Cerebellar cortex (tissue), 1 donor: ENCODE results near the gene AGBL5.
A peak's percentile ranks its signal among the peaks of the same experiment; 100 is the strongest.
"Not testable (repeated sequence)": the region's sequence is repeated elsewhere in the genome, so short reads cannot be mapped to it uniquely, and the experiment has no call there.

Experiments
- DNase-seq: peaks from one replicate; pipeline ENCODE4 v3.0.0-alpha.2; 2015; ENCODE audit warnings: low spot score

The AGBL5 gene

DNA sequence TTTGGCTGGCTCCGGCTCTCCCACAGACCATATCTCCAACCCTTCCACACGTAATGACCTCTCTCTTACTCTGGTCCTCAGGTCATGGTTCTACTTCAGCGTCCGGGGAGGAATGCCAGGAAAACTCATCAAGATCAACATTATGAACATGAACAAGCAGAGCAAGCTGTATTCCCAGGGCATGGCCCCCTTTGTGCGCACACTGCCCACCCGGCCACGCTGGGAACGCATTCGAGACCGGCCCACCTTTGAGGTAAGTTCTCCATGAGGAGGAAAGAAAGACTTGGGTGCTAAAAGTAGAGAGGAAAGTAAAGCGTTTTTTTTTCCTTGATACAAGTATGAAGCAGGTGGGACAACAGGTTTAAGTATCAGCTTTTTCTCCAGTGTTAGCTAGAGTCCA lies 1.9 kb downstream of the AGBL5 start:
- DNase-seq: no peak

- DNase-seq: no peak
Observed at GRCh38 chr2:27053776-27054175, 2.3 kb downstream of the AGBL5 start.

DNA sequence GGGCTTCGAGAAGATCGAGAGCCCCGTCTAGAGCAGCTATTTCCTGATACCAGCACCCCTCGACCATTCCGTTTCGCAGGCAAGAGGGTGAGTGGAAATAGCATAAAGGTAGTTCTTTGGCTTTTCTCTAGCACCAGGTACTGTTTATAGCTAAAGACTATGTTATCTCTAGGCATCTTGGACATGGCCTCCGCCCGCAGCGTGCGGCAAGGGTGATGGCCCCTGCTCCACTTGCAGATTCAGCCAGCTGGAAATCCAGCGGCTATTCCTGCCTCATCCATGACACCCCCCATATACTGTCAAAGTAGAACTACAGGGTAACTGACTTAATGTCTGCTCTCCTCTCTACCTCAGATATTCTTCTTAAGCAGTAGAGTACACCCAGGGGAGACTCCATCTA lies 3.3 kb downstream of the AGBL5 start:
- no peak for DNase-seq

DNA sequence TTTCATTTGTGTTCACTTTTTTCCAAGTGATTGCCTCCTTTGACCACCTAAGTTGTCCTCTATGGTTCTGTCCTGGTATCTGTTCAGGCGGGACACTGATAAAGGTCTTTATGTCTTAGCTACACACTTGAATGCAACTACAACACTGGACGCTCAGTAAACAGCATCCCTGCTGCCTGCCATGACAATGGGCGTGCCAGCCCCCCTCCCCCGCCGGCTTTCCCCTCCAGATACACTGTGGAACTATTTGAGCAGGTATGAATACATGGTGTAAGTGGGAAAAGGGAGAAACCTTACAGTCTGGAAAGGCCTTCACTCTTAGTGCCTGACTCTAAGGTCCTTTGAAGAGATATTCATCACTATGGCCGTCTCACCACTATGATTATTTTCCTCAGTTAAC lies 5.7 kb downstream of the AGBL5 start:
- DNase-seq: no peak

GRCh38 chr2:27058210-27058609 lies 6.7 kb downstream of the AGBL5 start:
- no peak for DNase-seq

- DNase-seq: no peak
Observed at GRCh38 chr2:27059141-27059820, 7.8 kb downstream of the AGBL5 start.

DNA sequence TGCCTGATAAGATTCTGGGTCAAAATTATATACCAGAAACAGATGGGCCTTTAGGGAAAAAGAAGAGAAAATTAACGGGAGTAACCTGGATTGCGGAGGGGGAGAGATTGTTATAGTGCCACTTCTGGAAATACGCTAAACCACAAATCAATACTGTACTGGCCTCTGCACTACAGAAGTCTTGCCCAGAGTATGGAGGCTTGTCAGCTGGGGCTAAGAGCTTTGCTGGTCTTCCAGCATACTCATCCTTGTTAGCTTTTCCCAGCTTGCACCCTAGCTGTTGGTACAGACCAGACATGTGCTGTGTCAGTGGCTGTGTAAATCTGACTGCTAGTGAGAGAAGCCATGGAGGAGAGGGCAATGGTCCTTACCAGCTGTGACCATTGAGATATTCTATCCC lies 8.9 kb downstream of the AGBL5 start:
- DNase-seq: no peak

GRCh38 chr2:27065128-27065527 lies 13.7 kb downstream of the AGBL5 start:
- no peak for DNase-seq

GRCh38 chr2:27067385-27067784 lies 15.9 kb downstream of the AGBL5 start:
- no peak for DNase-seq

DNA sequence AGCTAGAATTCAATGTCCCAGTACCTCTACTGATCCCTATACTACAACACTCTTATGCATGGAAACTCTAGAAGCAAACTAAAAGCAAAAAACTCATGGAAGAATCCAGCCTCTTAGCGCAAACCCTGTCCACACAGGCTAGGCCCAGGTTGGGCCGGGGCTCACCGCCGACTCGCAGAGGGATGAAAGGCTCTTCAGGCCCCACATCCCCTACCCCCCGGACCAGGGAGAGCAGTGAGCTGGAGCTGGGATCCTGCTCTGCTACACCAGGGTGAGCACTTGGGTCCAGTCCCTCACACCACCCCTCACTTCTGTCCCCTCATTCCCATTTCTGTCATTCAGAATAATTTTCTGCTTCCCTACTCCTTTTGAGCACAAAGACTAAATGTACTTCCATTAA lies 18.0 kb downstream of the AGBL5 start:
- no peak for DNase-seq

GRCh38 chr2:27069961-27070618 lies 18.6 kb downstream of the AGBL5 start:
- DNase-seq: no peak

GRCh38 chr2:27070653-27071276 lies 19.3 kb downstream of the AGBL5 start:
- DNase-seq: no peak

DNA sequence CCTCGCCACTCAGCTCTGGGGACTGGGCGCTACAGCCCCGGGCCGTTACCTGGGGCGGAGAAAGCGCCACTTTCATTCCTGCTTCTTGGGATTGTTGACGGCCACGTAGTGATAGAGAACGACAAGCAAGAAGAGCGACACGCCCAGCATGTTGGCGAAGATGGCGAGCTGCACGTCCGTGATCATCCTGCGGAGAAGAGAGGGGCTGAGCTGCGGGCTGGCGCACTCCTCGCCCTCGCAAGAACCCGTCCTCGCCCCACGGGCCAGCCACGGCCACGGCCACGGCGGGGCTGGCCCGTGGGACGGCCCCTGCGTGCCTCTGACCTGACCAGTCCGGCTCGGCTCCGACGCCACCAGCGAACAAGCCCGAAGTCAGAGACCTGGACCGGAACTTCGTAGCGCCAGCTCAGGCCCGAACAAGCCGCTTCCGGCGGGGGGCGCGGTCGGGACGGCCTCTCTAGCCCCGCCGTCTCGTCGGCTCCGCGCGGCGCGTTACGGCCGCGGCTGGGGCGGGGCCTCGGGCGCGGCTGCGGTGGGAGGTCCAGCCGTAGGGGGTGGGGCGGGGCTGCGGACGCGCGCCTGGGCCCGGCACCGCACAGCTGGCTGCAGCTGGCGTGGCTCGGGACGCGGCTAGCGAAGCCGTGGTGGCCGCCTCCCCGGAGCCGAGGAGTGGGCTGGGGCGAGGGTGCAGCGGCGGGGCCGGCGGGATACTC lies 20.0 kb downstream of the AGBL5 start, which contains the start of gene OST4:
Gene OST4, minus strand, starts transcription at position 378 of the 713 bp plus-strand sequence.
- DNase-seq: peak; percentile 92

- peak; percentile 20 for DNase-seq
Observed at GRCh38 chr2:27071990-27072830, 20.7 kb downstream of the AGBL5 start.

DNA sequence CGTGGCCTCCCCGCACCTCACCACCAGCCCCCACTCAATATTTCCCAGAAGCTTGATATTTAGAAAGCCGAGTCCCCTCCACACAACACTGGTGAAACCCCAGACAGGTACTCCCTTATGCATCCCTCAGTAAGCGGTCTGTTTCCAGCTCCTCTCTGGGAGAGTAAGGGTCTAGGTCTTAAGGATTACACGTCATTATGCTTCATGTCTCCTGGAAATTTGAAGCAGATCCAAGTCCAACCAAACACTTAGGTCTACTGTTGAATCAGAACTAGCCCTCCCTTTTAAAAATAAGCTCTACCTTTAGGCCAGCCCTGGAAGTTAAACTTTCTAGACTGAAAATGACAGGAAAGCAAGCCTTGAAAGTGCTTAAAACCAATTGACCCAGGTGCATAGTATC lies 21.5 kb downstream of the AGBL5 start:
- DNase-seq: peak; percentile 11

DNA sequence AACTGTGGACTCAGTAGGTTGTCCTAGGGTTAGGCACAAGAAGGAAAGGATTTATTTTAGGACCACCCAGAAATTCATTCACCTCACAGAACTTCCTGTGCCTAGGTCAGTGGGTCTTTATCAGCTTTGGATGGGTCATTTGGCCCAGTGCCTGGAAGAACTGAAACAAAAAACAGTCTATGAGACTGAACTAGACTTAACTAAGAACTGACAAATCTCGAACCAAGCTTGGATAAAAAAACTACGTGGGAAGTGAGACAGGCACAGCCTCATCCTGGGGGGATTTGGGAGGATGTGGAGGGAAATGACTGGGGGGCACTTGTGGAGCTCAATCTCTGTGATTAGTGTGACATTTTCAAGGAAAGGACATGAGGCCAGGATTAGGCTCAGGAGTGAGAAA lies 22.3 kb downstream of the AGBL5 start:
- DNase-seq: no peak

- DNase-seq: no peak
Observed at GRCh38 chr2:27074738-27075565, 23.5 kb downstream of the AGBL5 start.

DNA sequence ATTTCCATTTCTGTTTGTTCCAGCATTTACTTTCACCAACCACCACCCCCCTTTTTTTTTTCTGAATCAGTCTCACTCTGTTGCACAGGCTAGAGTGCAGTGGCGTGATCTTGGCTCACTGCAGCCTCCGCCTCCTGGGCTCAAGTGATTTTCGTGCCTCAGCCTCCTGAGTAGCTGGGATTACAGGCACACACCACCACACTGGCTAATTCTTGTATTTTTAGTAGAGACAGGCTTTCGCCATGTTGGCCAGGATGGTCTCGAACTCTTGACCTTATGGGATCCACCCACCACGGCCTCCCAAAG lies 24.1 kb downstream of the AGBL5 start:
- not testable (repeated sequence) for DNase-seq

GRCh38 chr2:27076323-27076722 lies 24.9 kb downstream of the AGBL5 start:
- DNase-seq: no peak

- DNase-seq: no peak
Observed at GRCh38 chr2:27077231-27077630, 25.8 kb downstream of the AGBL5 start.
